Coronary artery (tissue), 2 donors: ENCODE measurements around the gene DPP9.

Experiments
- DNase-seq: peaks from one replicate; pipeline ENCODE4 v3.0.0-alpha.2; 2017; ENCODE audit warnings: low spot score
- H3K27ac ChIP-seq, 2 donors: fragments of 200-600 bp; sonication (generic); one replicate each; pipeline ENCODE4 v1.5.1; 2016 to 2019
- H3K4me3 ChIP-seq: fragments of 200-600 bp; sonication (generic); 2 replicates; pipeline ENCODE4 v1.5.1; 2016; ENCODE audit warnings: mild to moderate bottlenecking, moderate library complexity
- TF ChIP-seq, protein P1 (sequence below): fragments of 200-600 bp; sonication (generic); IDR thresholded peaks from one replicate; pipeline ENCODE4 v1.5.1; 2019; ENCODE audit warnings: antibody characterized with exemption

The DPP9 gene

DNA sequence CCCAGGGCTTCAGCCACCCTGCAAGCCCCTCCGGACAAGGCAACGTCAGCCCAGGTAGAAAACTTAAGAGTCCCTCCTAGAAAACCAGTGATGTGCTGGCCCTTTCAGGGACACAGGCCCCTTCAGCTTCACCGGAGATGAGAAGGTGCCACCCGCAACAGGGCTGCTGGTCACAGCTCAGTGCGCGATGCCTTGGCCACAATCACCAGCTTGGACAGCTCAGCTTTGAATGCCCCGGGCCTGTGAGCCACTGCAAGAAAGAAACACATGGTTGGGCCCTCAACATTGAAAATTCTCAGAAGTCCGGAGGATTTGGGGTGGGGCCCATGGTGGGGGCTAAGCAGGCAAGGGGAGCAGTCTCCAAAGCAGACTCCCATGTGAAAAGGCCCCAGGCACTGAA, 65.8 kb downstream of the DPP9 start:
- no peak overlapping the region for H3K4me3 ChIP-seq
- no peak for DNase-seq
- H3K27ac ChIP-seq, result no peak overlapping the region
- TF ChIP-seq, protein P1, sequence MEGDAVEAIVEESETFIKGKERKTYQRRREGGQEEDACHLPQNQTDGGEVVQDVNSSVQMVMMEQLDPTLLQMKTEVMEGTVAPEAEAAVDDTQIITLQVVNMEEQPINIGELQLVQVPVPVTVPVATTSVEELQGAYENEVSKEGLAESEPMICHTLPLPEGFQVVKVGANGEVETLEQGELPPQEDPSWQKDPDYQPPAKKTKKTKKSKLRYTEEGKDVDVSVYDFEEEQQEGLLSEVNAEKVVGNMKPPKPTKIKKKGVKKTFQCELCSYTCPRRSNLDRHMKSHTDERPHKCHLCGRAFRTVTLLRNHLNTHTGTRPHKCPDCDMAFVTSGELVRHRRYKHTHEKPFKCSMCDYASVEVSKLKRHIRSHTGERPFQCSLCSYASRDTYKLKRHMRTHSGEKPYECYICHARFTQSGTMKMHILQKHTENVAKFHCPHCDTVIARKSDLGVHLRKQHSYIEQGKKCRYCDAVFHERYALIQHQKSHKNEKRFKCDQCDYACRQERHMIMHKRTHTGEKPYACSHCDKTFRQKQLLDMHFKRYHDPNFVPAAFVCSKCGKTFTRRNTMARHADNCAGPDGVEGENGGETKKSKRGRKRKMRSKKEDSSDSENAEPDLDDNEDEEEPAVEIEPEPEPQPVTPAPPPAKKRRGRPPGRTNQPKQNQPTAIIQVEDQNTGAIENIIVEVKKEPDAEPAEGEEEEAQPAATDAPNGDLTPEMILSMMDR, result no peak

DNA sequence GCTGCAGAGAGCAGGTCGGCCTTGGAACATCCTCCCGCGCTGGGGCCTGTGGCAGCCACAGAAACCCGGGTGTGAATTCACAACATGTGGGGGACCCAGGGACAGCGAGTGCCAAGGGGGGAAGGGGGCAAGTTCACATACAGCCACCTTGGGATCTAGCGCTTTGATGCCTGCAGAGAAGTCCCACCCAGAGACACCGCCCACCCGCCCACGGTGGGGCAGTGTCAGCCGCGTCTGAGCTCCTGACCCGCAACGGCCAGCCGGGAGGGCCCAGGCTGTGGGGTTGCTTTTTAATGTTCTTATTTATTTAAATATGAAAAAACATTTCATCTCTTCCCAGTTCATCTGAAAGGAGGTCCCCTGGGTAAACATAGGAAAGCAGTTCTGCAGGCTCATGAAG, 66.4 kb downstream of the DPP9 start:
- TF ChIP-seq, protein P1, result no peak

DNA sequence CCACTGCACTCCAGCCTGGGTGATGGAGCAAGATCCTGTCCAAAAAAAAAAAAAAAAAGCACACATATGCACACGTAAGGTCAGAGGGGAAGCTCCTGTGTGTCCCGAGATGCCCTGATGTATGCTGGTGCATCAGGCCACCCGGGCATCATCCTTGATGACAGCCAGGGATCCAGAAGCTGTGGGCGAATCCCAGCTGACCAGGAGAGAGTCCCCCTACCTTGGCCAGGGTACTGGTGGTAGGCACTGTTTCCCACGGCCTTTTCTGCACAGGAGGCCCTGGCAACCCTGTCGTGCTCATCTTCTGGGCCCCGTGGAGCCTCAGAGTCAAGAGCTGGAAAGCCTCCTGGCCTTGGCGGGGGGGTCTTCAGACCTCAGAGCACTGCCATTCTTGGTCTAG, 67.5 kb downstream of the DPP9 start:
- TF ChIP-seq, protein P1, result no peak
- no peak overlapping the region for H3K27ac ChIP-seq

More for the DNA sequence above, 66.4 kb downstream of the DPP9 start:
- H3K27ac ChIP-seq, result no peak overlapping the region
- H3K4me3 ChIP-seq, result no peak overlapping the region
- no peak for DNase-seq

DNA sequence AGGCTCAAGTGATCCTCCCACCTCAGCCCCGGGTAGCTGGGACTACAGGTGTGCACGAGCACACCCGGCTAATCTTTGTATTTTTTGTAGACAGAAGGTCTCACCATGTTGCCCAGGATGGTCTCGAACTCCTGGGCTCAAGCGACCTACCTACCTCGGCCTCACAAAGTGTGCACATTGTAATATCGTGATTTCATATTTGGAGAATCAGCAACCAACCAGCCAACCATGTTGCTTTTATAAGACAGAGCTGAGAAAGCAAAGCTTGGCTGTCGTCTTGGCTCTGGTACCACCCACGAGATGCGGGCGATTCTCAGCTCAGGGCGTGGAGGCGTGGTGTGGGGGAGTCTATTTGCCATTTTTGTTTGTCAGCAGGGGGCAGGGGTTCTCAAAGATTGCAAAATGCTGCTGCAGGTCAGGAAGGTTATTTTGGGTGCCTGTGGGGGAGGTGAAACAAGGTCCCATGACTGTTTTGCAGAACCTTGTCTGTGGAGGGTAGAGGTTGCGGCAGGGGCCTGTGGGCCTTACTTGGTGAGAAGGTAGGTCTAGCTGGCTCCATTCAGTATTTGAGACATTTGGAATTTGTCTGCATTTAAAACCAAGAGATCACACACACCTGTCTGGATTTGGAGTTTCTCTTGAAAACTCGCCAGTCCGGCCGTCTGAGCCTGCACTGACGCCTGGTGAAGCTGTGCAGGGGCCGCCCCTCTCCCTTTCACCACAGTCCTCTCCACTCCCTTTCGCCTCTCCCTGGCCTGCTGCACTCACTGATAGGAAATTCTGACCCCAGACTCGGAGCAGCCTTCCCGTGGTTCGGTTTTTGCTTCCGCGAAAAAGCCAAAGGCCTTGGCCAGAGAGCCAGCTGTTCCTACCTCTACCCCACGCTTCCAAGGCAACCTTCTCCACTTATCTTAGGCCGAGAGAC, 68.9 kb downstream of the DPP9 start:
- H3K27ac ChIP-seq, result no peak overlapping the region
- H3K4me3 ChIP-seq, result no peak overlapping the region
- TF ChIP-seq, protein P1, result no peak
- DNase-seq, result no peak

More for the DNA sequence above, 67.5 kb downstream of the DPP9 start:
- no peak for DNase-seq
- no peak overlapping the region for H3K4me3 ChIP-seq

DNA sequence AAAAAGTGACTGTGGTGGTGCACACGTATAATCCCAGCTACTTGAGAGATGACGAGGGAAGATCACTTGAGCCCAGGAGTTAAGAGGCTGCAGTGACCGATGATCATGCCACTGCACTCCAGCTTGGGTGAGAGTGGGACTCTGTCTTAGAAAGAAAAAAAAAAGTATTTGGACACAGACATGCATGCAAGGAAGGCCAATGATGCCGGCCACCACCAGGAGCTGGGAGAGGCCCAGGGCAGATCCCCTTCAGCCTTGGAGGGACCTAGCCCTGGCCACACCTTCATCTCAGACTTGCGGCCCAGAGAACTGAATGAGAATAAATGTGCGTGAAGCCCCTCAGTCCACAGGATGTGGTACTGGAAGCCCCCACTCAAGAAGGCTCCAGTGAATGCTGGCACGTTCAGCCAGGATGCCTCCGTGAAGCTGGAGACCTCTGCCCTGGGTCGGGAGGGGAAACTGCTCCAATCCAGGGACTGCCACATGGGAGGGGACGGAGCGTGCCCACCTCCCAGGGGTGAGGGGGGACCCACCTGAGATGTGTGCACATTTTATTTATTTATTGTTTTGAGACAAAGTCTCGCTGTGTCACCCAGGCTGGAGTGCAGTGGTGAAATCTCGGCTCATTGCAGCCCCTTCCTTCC, 69.7 kb downstream of the DPP9 start:
- DNase-seq, result no peak
- TF ChIP-seq, protein P1, result no peak
- Histone ChIP-seq H3K4me3 (no peak overlapping the region), H3K27ac (no peak overlapping the region)

DNA sequence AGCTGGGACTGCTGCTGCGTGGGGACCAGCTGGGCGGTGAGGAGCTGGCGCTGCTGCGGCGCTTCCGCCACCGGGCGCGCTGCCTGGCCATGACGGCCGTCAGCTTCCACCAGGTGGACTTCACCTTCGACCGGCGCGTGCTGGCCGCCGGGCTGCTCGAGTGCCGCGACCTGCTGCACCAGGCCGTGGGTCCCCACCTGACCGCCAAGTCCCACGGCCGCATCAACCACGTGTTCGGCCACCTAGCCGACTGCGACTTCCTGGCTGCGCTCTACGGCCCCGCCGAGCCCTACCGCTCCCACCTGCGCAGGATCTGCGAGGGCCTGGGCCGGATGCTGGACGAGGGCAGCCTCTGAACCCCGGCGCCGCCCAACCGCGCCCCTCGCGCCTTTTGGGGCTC, 71.6 kb downstream of the DPP9 start:
- no peak for DNase-seq
- Histone ChIP-seq H3K27ac (no peak overlapping the region), H3K4me3 (no peak overlapping the region)
- TF ChIP-seq, protein P1, result no peak
